AG09309 (cell line): ENCODE data around the gene LRRC15.

Source experiments
- DNase-seq: peaks from one replicate; pipeline ENCODE4 v3.0.0-alpha.2; 2010; ENCODE audit warnings: low read depth
- H3K4me3 ChIP-seq: 2 replicates; pipeline ENCODE4 v1.5.1; 2011; ENCODE audit warnings: mild to moderate bottlenecking, low read depth, low read length, moderate library complexity; ENCODE audit not compliant: control insufficient read depth
- CTCF ChIP-seq: IDR thresholded peaks from 2 replicates; pipeline ENCODE4 v1.5.1; 2011; ENCODE audit warnings: mild to moderate bottlenecking, low read depth, low read length, inconsistent platforms; ENCODE audit not compliant: insufficient read depth, control insufficient read depth; ENCODE audit errors: missing control alignments

Gene LRRC15

DNA sequence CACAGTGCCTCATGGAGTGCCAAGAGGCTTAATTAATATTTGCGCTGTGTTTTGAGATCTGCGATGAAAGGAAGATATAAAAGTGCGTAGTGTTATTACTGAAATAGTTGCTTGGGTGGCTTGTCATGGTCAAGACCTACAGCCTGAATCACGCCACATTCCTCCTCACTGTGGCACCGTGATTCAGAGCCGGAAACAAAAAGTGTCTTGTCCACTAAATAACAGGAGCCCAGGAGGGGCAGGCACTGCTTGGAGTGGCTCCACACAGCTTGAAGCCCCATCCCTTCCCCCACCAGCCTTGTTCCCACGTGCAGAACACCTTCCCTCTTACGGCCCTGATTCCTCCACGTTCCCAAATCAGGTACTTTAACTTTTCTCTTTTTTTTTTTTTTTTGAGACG, 1.2 kb upstream of the LRRC15 start:
- no peak overlapping the region for H3K4me3 ChIP-seq
- DNase-seq = no peak
- no peak for TF ChIP-seq CTCF

DNA sequence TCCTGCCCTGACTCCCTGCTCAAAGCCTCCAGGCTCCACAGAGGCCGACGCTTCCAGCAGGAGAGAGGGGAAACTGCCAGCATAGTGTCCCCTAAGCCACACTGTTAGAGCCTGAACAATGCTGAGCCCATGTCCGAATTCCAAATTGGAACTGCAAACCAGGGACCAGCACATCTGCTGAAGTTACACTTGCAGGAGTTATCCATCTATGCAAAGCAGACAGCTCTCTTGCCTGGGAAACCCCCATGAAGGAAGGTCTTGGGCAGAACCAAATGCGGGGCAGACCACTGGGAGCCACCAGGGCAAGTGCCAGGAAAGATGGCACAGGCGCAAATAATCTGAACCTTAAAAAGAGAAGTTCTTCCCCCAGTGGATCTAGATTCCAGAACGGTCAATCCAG, 625 bp downstream of the LRRC15 start:
- no peak for TF ChIP-seq CTCF
- no peak for DNase-seq
- peak overlapping the region; percentile 42 for H3K4me3 ChIP-seq

- DNase-seq = peak; percentile 67
- no peak for TF ChIP-seq CTCF
- peak overlapping the region; percentile 42; the same call in 1 of the 2 replicates for H3K4me3 ChIP-seq
These were observed 1.3 kb downstream of the LRRC15 start for GRCh38 chr3:194367992-194368841.

- TF ChIP-seq CTCF = no peak
- H3K4me3 ChIP-seq = no peak overlapping the region
- DNase-seq = no peak
These were observed 3.5 kb downstream of the LRRC15 start for GRCh38 chr3:194365978-194366490.

- no peak for TF ChIP-seq CTCF
- no peak for DNase-seq
- H3K4me3 ChIP-seq = no peak overlapping the region
These were observed 4.0 kb downstream of the LRRC15 start for GRCh38 chr3:194365526-194365925.

- H3K4me3 ChIP-seq = no peak overlapping the region
- DNase-seq = peak; percentile 50
- no peak for TF ChIP-seq CTCF
These were observed 4.7 kb downstream of the LRRC15 start for GRCh38 chr3:194364652-194365434.
